Astrocyte of the hippocampus (primary cell): ENCODE data around the gene STAG1.
"Not testable (repeated sequence)": the region's sequence is repeated elsewhere in the genome, so short reads cannot be mapped to it uniquely, and the experiment has no call there.

Source experiments
- DNase-seq: peaks from one replicate; pipeline ENCODE4 v3.0.0; 2011; ENCODE audit warnings: low read depth, low spot score

The STAG1 gene

DNA sequence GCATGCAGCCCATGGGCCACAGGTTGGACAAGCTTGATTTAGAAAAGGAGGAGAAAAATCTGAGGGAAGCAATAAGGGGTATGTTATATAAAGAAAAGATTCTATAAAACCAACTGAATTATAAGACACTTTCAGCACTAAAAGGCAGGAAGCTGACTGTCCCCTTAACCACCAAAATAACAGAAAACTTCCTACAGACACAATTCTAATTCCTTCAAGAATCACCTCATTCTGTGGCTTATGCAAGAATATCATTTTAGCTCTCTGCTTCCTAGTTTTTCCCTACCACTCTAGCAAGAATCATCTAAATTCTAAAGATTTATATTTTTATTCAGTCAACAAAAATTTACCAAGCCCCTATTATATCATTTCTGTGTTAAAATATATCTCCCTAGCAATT lies 6.3 kb downstream of the STAG1 start:
- no peak for DNase-seq

DNA sequence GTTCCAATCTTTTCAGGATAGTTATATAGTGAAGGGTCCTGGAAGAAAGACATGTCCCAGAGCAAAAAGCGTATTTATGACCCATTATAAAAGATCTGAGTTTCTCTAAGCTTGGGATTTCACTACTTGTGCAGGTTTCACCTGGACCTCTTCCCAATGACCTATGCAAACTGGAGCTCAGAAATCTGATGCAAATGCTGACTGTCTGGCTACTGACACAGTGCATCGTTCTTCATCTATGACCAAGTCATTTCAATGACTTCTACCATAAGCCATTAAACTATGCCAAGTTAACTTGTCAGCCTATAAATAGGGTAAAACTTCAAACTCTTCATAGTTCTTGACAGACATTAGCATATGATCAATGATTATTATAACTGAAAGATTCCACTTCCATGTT lies 11.1 kb downstream of the STAG1 start:
- no peak for DNase-seq

DNA sequence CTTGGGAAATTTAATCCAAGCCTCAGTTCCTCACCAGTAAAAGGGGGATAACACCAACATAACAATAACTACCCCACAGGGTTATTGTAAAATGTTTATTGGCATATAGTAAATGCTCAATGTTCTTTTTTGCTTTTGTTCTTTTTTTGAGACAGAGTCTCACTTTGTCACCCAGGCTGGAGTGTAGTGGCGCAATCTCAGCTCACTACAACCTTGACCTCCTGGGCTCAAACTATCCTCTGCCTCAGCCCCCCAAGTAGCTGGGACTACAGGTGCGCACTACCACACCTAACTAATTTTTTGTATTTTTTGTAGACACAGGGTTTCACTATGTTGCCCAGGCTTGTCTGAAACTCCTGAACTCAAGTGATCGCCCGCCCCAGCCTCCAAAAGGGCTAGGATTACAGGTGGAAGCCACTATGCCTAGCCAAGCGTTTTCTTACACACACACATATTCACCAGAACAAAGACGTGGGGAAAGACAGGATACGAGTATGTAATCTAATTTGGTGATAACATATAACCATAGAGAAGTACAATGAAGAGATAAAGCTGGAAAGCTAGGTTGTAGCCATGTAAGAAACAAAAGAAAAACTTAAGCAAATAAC lies 11.7 kb downstream of the STAG1 start:
- no peak for DNase-seq

DNA sequence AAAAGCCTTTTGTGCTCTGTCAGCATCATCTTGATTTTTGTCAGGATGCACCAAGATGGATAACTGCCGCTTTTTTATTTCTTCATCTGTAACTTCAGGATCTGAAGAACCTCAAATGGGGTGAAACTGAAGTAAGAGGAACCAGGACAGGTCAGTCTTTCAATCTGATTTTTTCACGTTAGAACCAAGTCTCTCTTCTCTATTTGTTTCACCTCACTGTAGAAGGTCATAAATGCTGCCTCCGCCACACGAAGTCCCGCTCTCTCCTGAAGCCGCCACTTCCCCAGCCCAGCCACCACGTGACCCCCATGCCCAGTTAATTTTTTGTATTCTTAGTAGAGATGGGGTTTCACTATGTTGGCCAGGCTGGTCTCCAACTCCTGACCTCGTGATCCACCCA lies 15.2 kb downstream of the STAG1 start:
- not testable (repeated sequence) for DNase-seq

DNA sequence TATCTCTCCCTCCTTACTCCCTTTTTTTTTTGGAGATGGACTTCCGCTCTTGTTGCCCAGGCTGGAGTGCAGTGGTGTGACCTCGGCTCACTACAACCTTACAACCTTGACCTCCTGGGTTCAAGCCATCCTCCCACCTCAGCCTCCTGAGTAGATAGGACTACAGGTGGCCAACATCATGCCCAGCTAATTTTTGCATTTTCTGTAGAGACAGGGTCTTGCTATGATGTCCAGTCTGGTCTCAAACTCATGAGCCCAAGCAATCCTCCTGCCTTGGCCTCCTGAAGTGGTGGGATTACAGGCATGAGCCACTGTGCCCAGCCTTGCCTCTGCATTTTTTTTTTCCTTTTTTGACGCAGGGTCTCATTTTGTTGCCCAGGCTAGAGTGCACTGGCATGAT lies 17.1 kb downstream of the STAG1 start:
- DNase-seq: no peak

DNA sequence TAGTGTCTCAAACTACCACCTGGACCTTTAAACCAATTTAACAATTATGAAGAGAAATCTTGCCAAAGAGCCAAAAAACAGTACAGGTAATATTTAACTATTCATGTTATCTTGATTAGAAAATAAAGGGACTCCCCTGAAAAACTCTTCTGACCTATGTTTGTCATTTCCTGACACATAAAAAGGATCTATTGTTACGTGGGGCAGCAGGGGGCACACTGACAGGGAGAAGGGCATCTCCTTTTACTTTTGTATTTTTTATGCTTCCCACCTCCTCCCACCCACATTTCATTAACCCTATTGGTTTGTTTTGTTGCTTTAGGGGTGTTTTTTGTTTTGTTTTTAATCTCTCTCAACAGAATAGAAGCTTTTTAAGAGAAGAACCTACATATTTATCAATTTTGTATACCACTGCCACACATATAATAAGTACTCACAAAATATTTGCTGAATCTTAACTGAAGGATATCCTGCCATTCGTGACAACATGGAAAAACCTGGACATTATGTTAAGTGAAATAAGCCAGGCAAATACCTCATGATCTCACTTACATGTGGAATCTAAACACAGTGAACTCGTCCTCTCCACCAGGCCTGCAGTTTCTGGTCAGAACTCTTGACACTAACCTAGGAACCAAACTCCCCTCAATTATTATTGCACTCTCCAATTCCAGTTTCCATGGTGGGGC lies 17.7 kb downstream of the STAG1 start:
- DNase-seq: no peak

DNA sequence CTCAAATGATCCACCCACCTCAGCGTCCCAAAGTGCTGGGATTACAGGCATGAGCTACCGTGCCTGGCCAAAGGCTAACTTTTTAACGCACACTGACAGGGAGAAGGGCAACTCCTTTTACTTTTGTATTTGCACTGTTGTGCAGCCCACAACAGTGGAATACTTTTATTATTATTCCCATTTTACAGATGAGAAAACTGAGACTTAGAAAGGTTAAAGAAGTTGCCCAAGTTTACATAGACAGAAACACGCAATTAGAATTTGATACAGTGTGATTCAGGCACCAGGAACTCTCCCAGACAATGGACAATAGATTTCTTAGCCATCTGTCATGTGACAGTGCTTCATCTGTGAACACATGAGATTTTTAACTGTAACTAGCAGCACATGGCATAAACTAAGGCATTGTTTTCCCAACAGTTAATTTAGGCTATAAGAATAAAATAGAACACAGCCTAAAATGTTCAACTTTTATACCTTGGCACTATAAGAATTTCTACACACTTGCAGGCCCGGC lies 18.8 kb downstream of the STAG1 start:
- no peak for DNase-seq

DNA sequence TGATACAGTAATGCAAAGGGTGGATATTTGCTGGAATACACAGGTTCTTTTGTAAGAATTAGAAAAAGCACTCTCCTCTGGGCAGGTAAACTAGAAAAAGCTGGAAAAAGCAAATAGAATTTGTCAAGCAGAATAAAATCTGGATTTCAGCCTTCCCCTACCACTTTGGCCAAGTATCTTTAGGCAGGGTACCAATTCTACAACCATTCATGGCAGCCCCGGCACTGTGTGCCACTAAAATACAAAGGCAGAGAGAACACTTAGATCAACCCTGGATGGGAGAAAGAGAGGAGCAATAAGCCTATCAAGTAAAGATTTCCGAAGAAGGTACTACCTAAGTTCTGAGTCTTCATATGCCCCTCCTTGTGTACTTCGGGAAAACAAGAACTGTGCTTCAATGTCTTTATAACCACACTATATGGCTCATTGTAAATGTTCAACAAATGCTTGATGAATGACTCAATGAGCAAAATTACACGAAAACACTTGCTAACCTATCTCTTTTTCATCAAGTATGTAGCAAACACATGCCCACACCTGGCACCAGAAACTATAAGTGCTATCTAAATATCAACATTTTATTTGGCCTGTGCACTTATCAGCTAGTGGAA lies 20.8 kb downstream of the STAG1 start:
- DNase-seq: peak; percentile 31

DNA sequence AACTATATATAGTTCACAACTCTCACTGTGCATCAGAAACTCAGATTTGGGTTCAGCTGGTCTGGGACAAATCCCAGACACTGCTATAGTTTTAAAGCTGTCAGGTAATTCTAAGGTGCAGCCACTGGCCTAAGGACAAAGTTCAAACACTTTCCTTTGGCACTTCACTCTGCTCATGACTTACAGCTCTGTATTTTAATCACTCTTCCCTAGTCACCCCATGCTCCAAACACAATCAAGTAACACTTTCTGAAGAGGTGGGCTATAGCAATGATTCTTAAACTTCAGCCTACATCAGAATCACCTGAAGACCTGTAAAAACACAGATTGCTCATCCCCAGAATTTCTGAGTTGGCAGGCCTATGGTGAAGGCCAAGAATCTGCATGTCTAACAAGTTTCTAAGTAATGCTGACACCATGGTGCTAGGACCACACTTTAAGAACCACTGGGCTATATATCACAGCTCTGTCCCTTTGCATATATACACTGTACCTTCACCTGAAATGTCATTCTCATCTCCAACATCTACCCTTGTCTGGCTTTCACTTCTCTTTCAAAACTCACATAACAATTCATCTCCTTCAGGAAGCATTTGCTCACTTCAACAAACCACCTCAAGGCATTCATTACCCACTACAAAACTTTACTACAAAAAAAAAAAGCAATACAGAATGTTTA lies 21.4 kb downstream of the STAG1 start:
- no peak for DNase-seq

DNA sequence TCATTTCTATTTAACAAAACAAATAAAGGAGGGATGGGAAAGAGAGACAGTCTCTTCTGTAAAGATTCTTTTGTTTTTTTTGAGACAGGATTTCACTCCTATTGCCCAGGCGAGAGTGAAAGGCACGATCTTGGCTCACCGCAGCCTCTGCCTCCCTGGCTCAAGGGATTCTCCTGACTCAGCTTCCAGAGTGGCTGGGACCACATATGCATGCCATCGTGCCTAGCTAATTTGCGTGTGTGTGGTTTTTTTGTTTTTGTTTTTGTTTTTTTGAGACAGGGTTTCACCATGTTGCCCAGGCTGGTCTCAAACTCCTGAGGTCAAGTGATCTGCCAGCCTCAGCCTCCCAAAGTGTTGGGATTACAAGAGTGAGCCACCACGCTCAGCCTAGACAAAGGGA lies 23.3 kb downstream of the STAG1 start:
- peak; percentile 94 for DNase-seq

DNA sequence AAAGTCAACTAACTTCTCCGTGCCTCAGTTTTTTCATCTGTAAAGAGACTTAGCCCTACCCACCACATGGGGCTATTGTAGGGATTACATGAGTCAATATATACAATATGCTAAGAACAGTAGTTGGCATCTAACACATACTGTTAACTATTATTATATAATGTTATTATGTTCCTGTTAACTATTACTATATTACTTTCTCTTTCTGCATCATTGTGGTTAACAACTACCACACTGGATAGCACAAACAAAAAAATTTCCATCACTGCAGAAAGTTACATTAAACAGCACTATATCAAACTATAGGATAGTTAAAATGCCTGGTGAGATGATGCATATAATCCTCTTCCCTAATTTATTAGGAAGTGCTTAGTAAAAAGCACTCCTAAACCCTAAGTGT lies 23.7 kb downstream of the STAG1 start:
- no peak for DNase-seq

DNA sequence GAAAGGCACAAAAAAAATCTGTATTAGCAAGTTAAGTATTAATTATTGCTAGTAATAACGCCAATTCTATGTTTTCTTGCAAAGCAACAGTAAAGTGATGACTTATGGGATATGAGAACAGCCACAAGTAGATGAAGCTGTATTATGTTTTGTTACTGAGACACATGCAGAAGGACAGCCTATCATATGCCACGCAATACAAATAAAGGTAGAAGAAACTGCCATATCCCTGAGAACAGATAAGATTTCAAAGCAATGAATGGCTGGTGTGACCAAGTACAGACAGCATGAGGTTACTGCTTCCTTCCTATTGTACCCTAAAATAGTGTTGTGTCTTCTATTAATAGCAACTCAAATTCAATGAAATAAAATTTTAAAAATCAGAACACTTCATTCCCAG lies 26.7 kb downstream of the STAG1 start:
- DNase-seq: no peak

DNA sequence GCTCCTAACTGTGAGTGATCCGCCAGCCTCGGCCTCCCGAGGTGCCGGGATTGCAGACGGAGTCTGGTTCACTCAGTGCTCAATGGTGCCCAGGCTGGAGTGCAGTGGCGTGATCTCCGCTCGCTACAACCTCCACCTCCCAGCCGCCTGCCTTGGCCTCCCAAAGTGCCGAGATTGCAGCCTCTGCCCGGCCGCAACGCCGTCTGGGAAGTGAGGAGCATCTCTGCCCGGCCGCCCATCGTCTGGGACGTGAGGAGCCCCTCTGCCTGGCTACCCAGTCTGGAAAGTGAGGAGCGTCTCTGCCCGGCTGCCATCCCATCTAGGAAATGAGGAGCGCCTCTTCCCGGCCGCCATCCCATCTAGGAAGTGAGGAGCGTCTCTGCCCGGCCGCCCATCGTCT lies 29.3 kb downstream of the STAG1 start:
- not testable (repeated sequence) for DNase-seq

DNA sequence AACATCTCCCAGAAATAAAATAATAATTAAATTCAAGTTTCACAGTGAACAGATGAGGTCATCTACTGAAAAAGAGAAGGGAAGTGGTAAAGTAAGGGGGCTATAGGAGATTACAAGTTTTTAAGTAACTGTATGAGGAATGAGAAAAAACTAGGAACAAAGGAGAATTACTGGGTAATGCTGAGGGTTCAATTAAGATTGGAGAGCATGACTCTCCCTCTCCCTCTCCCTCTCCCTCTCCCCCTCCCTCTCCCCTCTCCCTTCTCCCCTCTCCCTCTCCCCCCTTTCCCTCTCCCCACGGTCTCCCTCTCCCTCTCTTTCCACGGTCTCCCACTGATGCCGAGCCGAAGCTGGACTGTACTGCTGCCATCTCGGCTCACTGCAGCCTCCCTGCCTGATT lies 29.8 kb downstream of the STAG1 start:
- not testable (repeated sequence) for DNase-seq

DNA sequence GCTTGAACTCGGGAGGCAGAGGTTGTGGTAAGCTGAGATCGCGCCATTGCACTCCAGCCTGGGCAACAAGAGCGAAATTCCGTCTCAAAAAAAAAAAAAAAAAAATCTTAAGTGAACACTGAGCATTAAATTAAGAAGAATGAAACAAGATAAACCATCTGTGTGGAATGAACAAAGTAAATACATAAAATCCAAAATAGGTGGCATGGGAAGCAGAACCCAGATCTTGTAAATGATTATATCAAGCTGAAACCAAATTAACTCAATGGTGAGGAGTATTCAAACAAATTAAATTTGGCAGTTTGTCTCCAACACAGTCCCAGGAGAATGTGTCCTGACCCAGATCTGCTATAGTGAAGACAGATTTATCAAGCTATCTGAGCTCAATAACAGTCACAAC lies 32.1 kb downstream of the STAG1 start:
- no peak for DNase-seq

DNA sequence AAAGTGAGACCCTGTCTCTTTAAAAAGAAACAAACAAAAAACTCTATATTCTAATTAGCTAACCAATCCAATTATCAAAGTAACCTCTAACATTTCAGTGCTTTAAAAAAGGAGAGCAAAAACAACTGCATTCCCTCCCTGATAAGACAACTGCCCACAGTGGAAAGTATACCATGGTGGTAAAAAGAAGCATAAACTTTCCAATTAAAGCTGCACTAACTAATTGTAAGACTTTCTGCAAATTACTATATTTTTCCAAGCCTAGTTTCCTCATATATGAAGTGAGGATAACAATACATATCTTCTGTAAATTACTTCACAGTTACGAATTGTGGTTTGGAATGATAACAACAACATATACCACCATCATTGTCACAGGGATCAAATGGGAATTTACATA lies 35.5 kb downstream of the STAG1 start:
- no peak for DNase-seq

DNA sequence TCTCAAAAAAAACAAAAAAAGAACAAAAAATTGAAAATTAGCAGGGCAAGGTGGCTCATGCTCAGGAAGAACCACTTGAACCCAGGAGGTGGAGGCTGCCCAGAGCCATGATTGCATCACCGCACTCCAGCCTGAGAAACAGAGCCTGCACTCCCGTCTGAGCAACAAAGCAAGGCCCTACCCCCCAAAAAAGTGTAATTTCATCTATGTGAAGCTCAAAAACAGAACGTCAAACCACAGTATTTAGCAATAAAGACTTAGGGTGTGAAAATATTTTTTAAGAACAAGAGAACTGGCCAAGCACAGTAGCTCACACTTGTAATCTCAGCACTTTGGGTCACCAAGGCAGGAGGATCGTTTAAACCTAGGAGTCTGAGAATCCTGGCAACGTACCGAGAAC lies 38.2 kb downstream of the STAG1 start:
- DNase-seq: no peak

DNA sequence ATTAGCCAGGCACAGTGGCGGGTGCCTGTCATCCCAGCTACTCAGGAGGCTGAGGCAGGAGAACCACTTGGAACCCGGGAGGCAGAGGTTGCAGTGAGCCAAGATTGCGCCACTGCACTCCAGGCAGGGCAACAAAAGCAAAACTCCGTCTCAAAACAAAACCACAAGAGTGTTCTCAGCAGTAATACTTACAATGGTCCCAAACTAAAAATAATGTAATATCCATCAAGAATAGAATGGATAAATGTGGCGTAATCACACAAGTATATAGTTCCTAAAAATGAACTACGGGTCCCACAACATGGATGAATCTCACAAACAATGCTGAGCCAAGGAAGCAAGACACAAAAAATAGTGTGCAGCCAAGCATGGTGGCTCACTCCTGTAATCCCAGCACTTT lies 39.2 kb downstream of the STAG1 start:
- DNase-seq: no peak

DNA sequence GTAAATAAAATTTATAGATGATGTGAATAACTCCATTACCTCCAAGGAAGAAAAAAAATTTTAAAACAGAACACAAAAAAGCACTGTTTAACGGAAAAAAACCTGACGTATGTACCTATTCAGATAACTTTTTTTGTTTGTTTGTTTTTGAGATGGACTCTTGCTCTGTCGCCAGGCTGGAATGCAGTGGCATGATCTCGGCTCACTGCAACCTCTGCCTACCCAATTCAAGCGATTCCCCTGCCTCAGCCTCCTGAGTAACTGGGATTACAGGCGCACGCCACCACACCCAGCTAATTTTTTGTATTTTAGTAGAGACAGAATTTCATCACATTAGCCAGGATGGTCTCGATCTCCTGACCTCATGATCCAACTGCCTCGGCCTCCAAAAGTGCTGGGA lies 40.3 kb downstream of the STAG1 start:
- DNase-seq: not testable (repeated sequence)

DNA sequence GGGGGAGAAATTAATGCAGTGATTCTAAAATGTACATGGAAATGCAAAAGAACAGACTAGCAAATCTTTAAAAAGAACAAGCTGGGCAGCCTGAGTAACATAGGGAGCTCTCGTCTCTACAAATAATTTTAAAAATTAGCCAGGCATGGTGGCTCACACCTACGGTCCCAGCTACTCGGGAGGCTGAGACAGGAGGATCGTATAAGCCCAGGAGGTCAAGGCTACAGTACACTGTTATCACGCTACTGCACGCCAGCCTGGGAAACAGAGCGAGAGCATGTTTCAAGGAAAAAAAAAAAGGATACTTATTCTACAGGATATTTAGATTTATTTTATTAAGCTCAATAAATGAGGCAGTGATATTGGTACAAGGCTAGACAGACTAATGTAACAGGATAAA lies 40.9 kb downstream of the STAG1 start:
- no peak for DNase-seq

DNA sequence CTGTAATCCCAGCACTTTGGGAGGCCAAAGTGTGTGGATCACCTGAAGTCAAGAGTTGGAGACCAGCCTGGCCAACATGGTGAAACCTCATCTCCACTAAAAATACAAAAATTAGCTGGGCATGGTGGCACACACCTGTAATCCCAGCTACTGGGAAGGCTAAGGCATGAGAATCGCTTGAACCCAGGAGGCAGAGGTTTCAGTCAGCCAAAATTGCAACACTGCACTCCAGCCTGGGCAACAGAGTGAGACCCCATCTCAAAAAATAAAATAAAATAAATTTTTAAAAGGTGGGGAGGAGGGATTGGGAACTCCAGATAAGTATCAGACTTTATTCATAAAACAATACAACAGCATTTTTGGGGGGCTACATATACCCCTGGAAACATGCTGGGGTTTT lies 42.4 kb downstream of the STAG1 start:
- not testable (repeated sequence) for DNase-seq

DNA sequence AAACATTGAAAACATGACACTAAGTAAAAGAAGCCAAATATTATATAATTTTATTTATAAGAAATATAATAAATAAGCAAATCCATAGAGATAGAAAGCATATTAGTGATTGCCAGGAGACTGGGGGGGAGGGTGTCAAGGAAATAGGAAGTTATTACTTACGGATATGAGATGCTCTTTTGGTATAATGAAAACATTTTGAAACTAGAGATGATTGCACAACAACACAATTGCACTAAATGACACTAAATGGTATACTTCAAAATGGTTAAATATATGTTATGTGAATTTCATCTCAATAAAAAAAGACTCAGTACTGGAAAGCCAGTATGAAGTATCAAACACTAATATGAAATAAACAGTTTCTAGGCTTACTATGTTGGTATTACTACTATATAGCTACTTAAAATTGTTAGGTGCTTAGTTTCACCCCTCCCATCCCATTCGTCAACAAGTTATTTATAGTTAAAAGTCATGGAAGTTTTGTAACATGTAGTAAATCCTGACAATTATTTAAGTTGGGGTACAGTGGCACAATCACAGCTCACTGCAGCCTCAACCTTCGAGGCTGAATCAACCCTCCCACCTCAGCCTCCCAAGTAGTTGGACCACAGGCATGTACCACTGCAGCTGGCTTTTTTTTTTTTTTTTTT lies 43.7 kb downstream of the STAG1 start:
- DNase-seq: no peak
